Glutamatergic neuron (in vitro differentiated cells): Measurements from ENCODE around the gene ELP5. TPM values are rescaled to one million over a fixed set of nuclear protein-coding genes. Genes with fewer than 3 reads are reported as not detected.

ENCODE experiments used
- DNase-seq: peaks from one replicate; pipeline ENCODE4 v3.0.0; 2022
- H3K27ac Mint-ChIP-seq: one replicate; pipeline ENCODE4 v1.8.0; 2020; ENCODE audit warnings: mild to moderate bottlenecking, mixed read lengths, inconsistent platforms; ENCODE audit not compliant: unreplicated experiment
- H3K27me3 Mint-ChIP-seq: one replicate; pipeline ENCODE4 v1.8.0; 2020; ENCODE audit warnings: mild to moderate bottlenecking, moderate library complexity, mixed read lengths, inconsistent platforms; ENCODE audit not compliant: unreplicated experiment
- H3K36me3 Mint-ChIP-seq: one replicate; pipeline ENCODE4 v1.8.0; 2020; ENCODE audit warnings: mild to moderate bottlenecking, mixed read lengths, inconsistent platforms; ENCODE audit not compliant: unreplicated experiment
- H3K4me1 Mint-ChIP-seq: one replicate; pipeline ENCODE4 v1.8.0; 2020; ENCODE audit warnings: mild to moderate bottlenecking, low read depth, mixed read lengths, inconsistent platforms; ENCODE audit not compliant: unreplicated experiment
- H3K4me3 Mint-ChIP-seq: one replicate; pipeline ENCODE4 v1.8.0; 2020; ENCODE audit warnings: mild to moderate bottlenecking, mixed read lengths, inconsistent platforms; ENCODE audit not compliant: unreplicated experiment
- H3K9me3 Mint-ChIP-seq: one replicate; pipeline ENCODE4 v1.8.0; 2020; ENCODE audit warnings: mild to moderate bottlenecking, moderate library complexity, mixed read lengths, inconsistent platforms; ENCODE audit not compliant: unreplicated experiment
- CTCF ChIP-seq: fragments of 200-600 bp; sonication (generic); IDR thresholded peaks from one replicate; pipeline ENCODE4 v1.5.0; 2021; ENCODE audit not compliant: partially characterized antibody, unreplicated experiment
- total RNA-seq: library from RNA; stranded (reverse); fragmentation: NEBNext Ultra II Directional; extraction: Animal tissue kit (Norgen Biotek cat#: 25700); gene quantifications from one replicate; pipeline ENCODE4 v1.2.1, GENCODE V29; 2021; ENCODE audit not compliant: unreplicated experiment

ELP5 gene
- total RNA-seq, 1 donor from 2014 or later, result 34.1 TPM

DNA sequence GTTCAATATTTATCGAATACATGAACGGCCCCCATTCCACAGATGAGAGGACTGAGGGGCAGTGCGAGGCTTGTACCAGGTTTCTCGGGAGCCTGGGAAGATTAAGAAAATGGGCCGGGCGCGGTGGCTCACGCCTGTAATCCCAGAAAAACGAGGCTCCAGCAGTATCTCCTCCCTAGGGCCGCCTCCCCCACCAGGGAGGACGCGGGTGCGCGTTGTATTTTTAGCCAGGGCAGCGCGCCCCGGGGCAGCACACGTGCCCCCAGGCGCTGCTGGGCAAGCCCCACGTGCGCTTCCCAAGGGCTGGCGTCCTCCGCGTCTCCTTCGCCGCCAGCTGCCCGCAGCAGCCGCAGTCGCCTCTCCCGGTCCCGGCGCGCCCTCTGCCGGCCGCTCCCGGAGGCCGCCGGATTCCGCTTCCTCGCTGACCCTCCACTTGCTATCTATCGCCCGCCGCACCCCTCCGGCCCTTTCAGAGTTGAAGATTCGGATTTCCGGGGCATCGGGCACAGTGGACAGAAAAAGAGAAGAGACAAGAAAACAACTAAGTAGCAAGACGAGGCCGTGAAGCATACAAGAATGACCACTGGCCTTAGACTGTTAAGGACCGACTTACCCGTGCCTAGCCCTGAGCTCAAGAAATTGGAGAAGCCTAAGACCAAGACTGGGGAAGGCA lies 44.3 kb downstream of the ELP5 start:
- H3K9me3 Mint-ChIP-seq, result peaks cover 8% of the 10 kb centered on the region
- H3K4me1 Mint-ChIP-seq, result no peaks in the 10 kb centered on the region
- H3K27ac Mint-ChIP-seq, result peak overlapping the region; percentile 28
- DNase-seq, result peak; percentile 93
- TF ChIP-seq CTCF, result peak; percentile 95
- H3K4me3 Mint-ChIP-seq, result peak overlapping the region; percentile 55
- H3K27me3 Mint-ChIP-seq, result peaks cover 22% of the 10 kb centered on the region
- no peaks in the 10 kb centered on the region for H3K36me3 Mint-ChIP-seq

DNA sequence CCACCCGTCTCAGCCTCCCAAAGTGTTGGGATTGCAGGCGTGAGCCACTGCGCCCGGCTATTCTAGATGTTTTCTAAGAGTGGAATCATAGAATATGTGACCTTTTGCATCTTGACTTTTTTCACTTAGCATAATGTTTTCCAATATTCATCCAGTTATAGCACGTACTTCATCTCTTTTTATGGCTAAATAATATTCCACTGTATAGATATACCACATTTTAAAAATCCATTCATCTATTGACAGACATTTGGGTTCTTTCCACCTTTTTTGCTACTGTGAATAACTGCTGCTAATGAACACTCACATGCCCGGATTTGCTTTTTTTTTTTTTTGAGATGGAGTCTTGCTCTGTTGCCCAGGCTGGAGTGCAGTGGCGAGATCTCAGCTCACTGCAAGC lies 52.2 kb downstream of the ELP5 start:
- no peak overlapping the region for H3K27ac Mint-ChIP-seq

GRCh38 chr17:7306911-7307685 lies 55.1 kb downstream of the ELP5 start, which contains the start of gene EIF5A:
TSS of gene EIF5A (plus strand) at chr17:7307628. CDS start at chr17:7309636, 2,008 bp downstream.
- Mint-ChIP-seq H3K4me1 (peaks cover 11% of the 10 kb centered on the region), H3K27ac (peak within 1 kb of the TSS; percentile 99), H3K36me3 (peaks cover 10% of the 10 kb centered on the region), H3K9me3 (peaks cover 21% of the 10 kb centered on the region), H3K4me3 (peak within 1 kb of the TSS; percentile 99), H3K27me3 (peaks cover 13% of the 10 kb centered on the region)
- TF ChIP-seq CTCF, result no peak
- peak; percentile 100 for DNase-seq

More for the DNA sequence above, 52.2 kb downstream of the ELP5 start:
- Mint-ChIP-seq H3K4me1 (peaks cover 1% of the 10 kb centered on the region), H3K9me3 (peaks cover 12% of the 10 kb centered on the region), H3K4me3 (no peak overlapping the region), H3K27me3 (peaks cover 13% of the 10 kb centered on the region), H3K36me3 (peaks cover 3% of the 10 kb centered on the region)
- DNase-seq, result no peak
- TF ChIP-seq CTCF, result no peak

GRCh38 chr17:7307686-7308624 lies 55.9 kb downstream of the ELP5 start:
- peak; percentile 60 for DNase-seq
- Mint-ChIP-seq H3K36me3 (peaks cover 10% of the 10 kb centered on the region), H3K4me1 (peaks cover 11% of the 10 kb centered on the region), H3K4me3 (peak overlapping the region; percentile 99), H3K27me3 (peaks cover 13% of the 10 kb centered on the region), H3K27ac (peak overlapping the region; percentile 99), H3K9me3 (peaks cover 21% of the 10 kb centered on the region)
- TF ChIP-seq CTCF, result no peak
